DND-41 (cell line): ENCODE measurements around the gene RPS18.

Source experiments
- ATAC-seq: fragments of 200-7000 bp; cut with Tn5 transposase; 3 replicates; pipeline ENCODE4 v1.9.1; 2021; ENCODE audit warnings: low read depth; ENCODE audit not compliant: insufficient read depth
- DNase-seq: peaks from one replicate; pipeline ENCODE4 v3.0.0-alpha.2; 2020
- H2AFZ ChIP-seq: 2 replicates; pipeline ENCODE4 v1.6.0; 2012; ENCODE audit warnings: low read depth, low read length
- H3K27ac ChIP-seq: 2 replicates; pipeline ENCODE4 v1.5.1; 2012; ENCODE audit warnings: low read length, inconsistent platforms
- H3K27me3 ChIP-seq: fragments of 200-600 bp; sonication (generic); 2 replicates; pipeline ENCODE4 v1.6.0; 2012; ENCODE audit warnings: low read length, mild to moderate bottlenecking, inconsistent platforms; ENCODE audit not compliant: insufficient read depth, poor library complexity
- H3K36me3 ChIP-seq: 2 replicates; pipeline ENCODE4 v1.5.1; 2012; ENCODE audit warnings: low read length, inconsistent platforms; ENCODE audit not compliant: insufficient read depth
- H3K4me1 ChIP-seq: 2 replicates; pipeline ENCODE4 v1.5.1; 2012; ENCODE audit warnings: mild to moderate bottlenecking, low read length; ENCODE audit not compliant: insufficient read depth
- H3K4me2 ChIP-seq: 2 replicates; pipeline ENCODE4 v1.6.0; 2012; ENCODE audit warnings: mild to moderate bottlenecking, moderate library complexity, low read length, inconsistent platforms; ENCODE audit not compliant: insufficient read depth
- H3K4me3 ChIP-seq, 2 experiments: fragments of 200-600 bp in 1 of 2; shearing (Covaris generic) in 1 of 2; 2 replicates each; pipeline ENCODE4 v1.5.1; 2012 to 2016; ENCODE audit warnings: inconsistent platforms in 2 of 2, low read length in 2 of 2, mild to moderate bottlenecking in 2 of 2, low read depth in 1 of 2, moderate library complexity in 1 of 2
- H3K79me2 ChIP-seq: 2 replicates; pipeline ENCODE4 v1.6.0; 2012; ENCODE audit warnings: low read length, inconsistent platforms; ENCODE audit not compliant: insufficient read depth
- H3K9ac ChIP-seq: 2 replicates; pipeline ENCODE4 v1.6.0; 2012; ENCODE audit warnings: low read depth, mild to moderate bottlenecking, inconsistent platforms, low read length, moderate library complexity
- H3K9me3 ChIP-seq: 2 replicates; pipeline ENCODE4 v1.5.1; 2012; ENCODE audit warnings: low read length, moderate library complexity, mild to moderate bottlenecking, inconsistent platforms; ENCODE audit not compliant: insufficient read depth, severe bottlenecking
- H4K20me1 ChIP-seq: 2 replicates; pipeline ENCODE4 v1.6.0; 2012; ENCODE audit warnings: low read length; ENCODE audit not compliant: insufficient read depth
- EZH2 ChIP-seq: IDR thresholded peaks from 3 replicates; pipeline ENCODE4 v1.6.1; 2012; ENCODE audit warnings: borderline replicate concordance, low read depth, mild to moderate bottlenecking, moderate library complexity, low read length, inconsistent platforms; ENCODE audit not compliant: severe bottlenecking
- TF ChIP-seq, protein P1 (sequence below): IDR thresholded peaks from 2 replicates; pipeline ENCODE4 v1.5.1; 2012; ENCODE audit warnings: borderline replicate concordance, low read length, moderate library complexity, mild to moderate bottlenecking; ENCODE audit not compliant: poor library complexity, severe bottlenecking; ENCODE audit errors: extremely low read depth

RPS18 gene

DNA sequence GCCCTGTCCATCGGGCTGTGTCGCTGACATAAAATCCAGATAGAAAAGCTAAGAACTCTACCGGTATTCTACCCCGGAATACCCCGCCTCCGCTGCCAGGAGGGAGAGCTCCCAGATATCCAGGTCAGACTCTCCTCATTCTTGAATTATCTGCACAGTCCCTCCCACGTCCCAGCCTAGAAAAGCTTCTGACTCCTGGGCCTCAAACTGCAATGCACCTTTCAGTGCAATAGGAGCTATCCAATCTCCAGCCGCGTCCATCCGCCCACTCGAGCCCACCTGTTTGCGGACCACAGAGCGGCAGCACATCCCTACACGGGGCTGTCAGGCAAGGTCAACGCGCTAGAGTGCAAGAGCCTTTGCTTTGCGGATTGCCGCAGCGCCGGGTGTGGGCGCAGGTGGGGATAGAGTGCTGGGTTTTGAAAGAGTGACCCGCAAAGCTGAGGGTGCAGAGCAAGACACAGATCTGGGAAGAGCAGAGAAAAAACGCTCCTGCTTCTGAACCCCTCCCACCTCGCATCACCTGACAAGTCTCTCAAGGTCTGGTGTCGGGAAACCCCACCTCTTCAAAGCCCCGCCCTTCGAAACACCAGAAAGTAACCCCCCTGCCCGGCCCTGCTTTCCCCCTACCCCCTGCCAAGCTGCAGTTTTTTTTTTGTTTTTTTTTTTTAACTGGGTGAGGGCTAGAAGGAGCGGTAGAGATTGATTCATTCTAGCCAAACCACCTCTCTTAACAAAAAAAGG lies 40.7 kb downstream of the RPS18 start:
- Histone ChIP-seq H3K79me2 (peaks cover 75% of the 10 kb centered on the region), H2AFZ (peak overlapping the region; percentile 85; the same call in 1 of the 2 replicates), H3K9ac (peak overlapping the region; percentile 85), H3K9me3 (no peaks in the 10 kb centered on the region), H3K27ac (peak overlapping the region; percentile 91), H3K4me2 (peak overlapping the region; percentile 97), H3K36me3 (peaks cover 28% of the 10 kb centered on the region), H3K4me3 (peak overlapping the region; percentile 62 to 78), H3K27me3 (no peaks in the 10 kb centered on the region), H4K20me1 (peaks cover 17% of the 10 kb centered on the region), H3K4me1 (peaks cover 40% of the 10 kb centered on the region)
- DNase-seq (peak; percentile 76), ATAC-seq (peak; percentile 28)
- TF ChIP-seq, protein P1, sequence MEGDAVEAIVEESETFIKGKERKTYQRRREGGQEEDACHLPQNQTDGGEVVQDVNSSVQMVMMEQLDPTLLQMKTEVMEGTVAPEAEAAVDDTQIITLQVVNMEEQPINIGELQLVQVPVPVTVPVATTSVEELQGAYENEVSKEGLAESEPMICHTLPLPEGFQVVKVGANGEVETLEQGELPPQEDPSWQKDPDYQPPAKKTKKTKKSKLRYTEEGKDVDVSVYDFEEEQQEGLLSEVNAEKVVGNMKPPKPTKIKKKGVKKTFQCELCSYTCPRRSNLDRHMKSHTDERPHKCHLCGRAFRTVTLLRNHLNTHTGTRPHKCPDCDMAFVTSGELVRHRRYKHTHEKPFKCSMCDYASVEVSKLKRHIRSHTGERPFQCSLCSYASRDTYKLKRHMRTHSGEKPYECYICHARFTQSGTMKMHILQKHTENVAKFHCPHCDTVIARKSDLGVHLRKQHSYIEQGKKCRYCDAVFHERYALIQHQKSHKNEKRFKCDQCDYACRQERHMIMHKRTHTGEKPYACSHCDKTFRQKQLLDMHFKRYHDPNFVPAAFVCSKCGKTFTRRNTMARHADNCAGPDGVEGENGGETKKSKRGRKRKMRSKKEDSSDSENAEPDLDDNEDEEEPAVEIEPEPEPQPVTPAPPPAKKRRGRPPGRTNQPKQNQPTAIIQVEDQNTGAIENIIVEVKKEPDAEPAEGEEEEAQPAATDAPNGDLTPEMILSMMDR: no peak
- TF ChIP-seq EZH2: no peak

- Histone ChIP-seq H3K27ac (peak overlapping the region; percentile 91), H3K79me2 (peaks cover 69% of the 10 kb centered on the region)
Observed at GRCh38 chr6:33313105-33313708, 41.3 kb downstream of the RPS18 start.

DNA sequence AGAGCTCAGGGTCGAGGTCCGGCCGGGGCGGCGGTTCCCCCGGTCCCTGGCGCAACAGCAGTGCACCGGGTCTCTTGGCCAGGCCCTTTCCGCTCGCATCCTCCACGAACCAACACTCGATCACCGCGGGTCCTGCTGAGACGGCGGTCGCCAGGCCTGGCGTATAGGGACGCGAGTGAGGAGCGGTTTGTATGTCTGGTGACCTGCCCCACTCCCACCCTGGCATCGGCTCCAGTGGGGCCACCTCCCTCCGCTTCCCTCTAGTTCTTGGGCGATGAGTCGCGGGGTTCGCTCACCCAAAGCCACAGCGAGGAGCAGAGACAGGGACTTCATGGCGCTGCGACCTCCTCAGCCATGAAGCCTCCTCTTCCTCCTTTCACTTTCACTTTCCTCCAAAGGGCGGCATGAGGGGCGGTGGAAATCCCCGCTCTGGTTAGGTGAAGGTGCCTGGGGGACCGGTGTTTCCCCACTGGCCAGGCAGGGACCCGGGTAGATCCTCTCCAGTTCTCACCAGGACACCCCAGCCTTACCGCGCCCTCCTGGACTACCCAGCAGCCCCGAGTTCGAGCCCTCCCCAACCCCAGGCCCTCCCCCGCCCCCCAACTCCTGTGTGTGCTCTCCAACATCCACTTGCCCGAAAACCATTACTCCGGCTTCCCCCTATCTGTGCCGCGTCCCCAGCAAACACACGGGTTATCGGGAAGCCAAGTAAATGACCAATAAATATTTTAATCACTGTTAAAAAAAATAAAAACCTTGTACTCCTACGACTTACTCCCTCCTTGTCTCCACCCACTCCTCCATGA lies 42.0 kb downstream of the RPS18 start, which contains the start of gene TAPBP:
Gene TAPBP (minus strand): TSS at position 370 of the 806 bp plus-strand sequence. CDS start 37 bp downstream, at position 333.
- Histone ChIP-seq H3K79me2 (peaks cover 62% of the 10 kb centered on the region), H4K20me1 (peaks cover 13% of the 10 kb centered on the region), H3K9me3 (no peaks in the 10 kb centered on the region), H2AFZ (peak within 1 kb of the TSS; percentile 85), H3K4me2 (peak within 1 kb of the TSS; percentile 97), H3K4me3 (peak within 1 kb of the TSS; percentile 62 to 78), H3K27ac (peak within 1 kb of the TSS; percentile 91), H3K4me1 (peaks cover 49% of the 10 kb centered on the region), H3K9ac (peak within 1 kb of the TSS; percentile 85), H3K36me3 (peaks cover 25% of the 10 kb centered on the region), H3K27me3 (no peaks in the 10 kb centered on the region)
- TF ChIP-seq EZH2: no peak
- TF ChIP-seq, protein P1: no peak
- ATAC-seq (peak; percentile 67), DNase-seq (peak; percentile 82)

More at GRCh38 chr6:33313105-33313708, 41.3 kb downstream of the RPS18 start:
- no peaks in the 10 kb centered on the region for H3K27me3 ChIP-seq
- peaks cover 42% of the 10 kb centered on the region for H3K4me1 ChIP-seq
- peaks cover 22% of the 10 kb centered on the region for H3K36me3 ChIP-seq
- peaks cover 16% of the 10 kb centered on the region for H4K20me1 ChIP-seq
- peak overlapping the region; percentile 62 to 78 for H3K4me3 ChIP-seq
- peak overlapping the region; percentile 85 for H2AFZ ChIP-seq
- peak overlapping the region; percentile 97 for H3K4me2 ChIP-seq
- H3K9ac ChIP-seq: peak overlapping the region; percentile 85
- H3K9me3 ChIP-seq: no peaks in the 10 kb centered on the region
- TF ChIP-seq, protein P1: no peak
- TF ChIP-seq EZH2: no peak
- ATAC-seq (peak; percentile 33), DNase-seq (peak; percentile 61)
